ENCODE data around the gene NUDT3.

NUDT3 gene

DNA sequence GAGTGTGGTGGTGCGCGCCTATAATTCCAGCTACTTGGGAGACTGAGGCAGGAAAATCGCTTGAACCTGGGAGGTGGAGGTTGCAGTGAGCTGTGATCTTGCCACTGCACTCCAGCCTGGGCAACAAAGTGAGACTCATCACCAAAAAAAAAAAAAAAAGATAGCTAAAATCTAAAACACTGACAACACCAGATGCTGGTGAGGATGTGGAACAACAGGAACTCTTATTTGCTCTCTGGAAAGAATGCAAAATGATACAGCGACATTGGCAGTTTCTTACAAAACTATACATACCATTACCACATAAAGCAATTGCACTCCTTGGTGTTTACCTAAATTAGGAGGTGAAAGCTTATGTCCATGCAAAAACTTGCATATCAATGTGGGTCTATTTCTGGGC is 80.2 kb downstream of the NUDT3 start:
- TF ChIP-seq, protein P1, sequence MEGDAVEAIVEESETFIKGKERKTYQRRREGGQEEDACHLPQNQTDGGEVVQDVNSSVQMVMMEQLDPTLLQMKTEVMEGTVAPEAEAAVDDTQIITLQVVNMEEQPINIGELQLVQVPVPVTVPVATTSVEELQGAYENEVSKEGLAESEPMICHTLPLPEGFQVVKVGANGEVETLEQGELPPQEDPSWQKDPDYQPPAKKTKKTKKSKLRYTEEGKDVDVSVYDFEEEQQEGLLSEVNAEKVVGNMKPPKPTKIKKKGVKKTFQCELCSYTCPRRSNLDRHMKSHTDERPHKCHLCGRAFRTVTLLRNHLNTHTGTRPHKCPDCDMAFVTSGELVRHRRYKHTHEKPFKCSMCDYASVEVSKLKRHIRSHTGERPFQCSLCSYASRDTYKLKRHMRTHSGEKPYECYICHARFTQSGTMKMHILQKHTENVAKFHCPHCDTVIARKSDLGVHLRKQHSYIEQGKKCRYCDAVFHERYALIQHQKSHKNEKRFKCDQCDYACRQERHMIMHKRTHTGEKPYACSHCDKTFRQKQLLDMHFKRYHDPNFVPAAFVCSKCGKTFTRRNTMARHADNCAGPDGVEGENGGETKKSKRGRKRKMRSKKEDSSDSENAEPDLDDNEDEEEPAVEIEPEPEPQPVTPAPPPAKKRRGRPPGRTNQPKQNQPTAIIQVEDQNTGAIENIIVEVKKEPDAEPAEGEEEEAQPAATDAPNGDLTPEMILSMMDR (IDR thresholded peaks at IDR 0.05; ENCODE audit: insufficient read depth, low read depth, low read length, missing control alignments), result no peak
- H3K4me3 ChIP-seq (ENCODE audit: low read length), result no peak overlapping the region

DNA sequence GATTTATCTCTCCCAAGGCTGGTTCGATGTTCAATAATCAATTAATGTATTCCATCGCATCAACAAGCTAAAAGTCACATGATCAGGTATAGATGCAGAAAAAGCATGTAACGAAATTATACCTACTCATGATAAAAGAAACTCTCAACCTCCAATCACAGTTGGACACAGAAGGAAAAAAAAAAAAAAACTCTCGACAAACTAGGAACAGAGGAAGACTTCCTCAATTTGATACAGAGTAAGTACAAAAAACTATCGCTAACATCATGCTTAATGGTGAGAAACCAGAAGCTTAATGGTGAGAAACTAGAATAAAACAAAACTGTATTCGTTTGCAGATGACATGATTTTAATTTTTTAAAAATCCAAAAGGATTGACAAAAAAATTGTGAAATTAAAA is 81.7 kb downstream of the NUDT3 start:
- TF ChIP-seq, protein P1 (IDR thresholded peaks at IDR 0.05; ENCODE audit: insufficient read depth, low read depth, low read length, missing control alignments), result no peak
- H3K4me3 ChIP-seq (ENCODE audit: low read length), result no peak overlapping the region
- DNase-seq (ENCODE audit: low read depth), result no peak

More for the DNA sequence above, 80.2 kb downstream of the NUDT3 start:
- no peak for DNase-seq (ENCODE audit: low read depth)

DNA sequence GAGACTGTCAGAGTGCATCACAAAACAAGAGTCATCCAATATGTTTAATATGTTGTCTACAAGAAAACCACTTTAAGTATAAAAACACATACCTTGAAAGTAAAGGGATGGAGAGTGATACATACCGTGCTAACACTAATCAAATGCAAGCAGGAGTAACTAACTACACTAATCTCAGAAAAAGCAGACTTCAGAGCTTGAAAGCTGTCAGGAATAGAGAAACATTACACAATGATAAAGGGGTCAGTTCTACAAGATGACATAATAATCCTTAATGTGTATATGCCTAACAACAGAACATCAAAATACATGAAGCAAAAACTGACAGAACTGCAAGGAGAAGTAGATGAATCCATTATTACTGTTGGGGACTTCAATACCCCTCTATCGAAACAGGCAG is 84.0 kb downstream of the NUDT3 start:
- TF ChIP-seq, protein P1 (IDR thresholded peaks at IDR 0.05; ENCODE audit: insufficient read depth, low read depth, low read length, missing control alignments), result no peak
- DNase-seq (ENCODE audit: low read depth), result no peak
- H3K4me3 ChIP-seq (ENCODE audit: low read length), result no peak overlapping the region

DNA sequence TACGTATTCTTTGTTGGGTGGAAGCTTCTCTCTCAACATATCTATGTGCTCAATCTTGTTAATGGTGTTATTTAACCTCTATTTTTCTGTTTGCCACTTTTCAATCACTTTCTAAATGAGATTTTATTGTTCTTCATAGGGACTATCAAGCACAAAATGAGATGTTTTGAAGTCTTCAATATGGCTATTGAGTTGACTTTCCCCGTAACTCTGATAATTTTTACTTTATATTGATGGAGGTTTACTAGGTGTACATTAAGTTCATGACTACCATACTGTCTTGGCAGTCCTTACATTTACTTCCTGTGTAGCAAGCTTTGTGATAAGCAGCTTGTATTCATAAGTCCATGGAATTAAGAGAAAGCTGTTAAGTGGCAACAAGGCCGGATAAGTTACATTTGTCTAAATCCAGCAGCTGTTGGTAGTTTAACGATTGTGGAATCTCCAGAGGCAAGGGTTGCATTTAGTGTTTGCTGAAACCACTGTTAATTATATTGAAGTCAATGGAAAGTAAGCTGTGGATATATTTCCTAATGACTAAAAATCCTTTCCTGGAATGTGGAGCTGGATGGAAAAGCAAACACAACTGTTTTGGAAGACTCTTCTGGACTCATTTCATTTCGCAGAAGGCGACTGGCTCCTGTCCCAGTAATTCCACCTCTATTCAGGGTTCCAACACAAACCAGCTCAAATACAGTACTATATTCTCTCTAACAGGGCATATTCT is 86.3 kb downstream of the NUDT3 start:
- no peak for DNase-seq (ENCODE audit: low read depth)
- H3K4me3 ChIP-seq (ENCODE audit: low read length), result no peak overlapping the region
- TF ChIP-seq, protein P1 (IDR thresholded peaks at IDR 0.05; ENCODE audit: insufficient read depth, low read depth, low read length, missing control alignments), result no peak

DNA sequence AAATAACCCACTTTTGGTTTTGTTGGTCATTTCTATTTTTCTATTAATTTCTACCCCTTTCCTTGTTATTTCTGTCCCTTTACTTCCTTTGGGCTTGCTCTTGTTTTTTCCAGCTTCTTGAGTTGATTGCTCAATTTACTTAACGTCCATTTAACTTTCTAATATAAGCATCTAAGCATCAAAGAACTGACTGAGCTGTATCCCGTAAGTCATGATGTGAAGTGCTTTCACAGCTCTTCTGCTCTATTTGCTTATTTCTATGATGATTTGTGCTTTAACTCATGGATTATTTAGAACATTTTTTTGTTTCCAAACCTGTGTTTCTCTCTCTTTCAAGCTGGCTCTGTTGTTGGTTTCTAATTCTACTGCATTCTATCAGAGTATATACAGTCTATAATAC is 87.0 kb downstream of the NUDT3 start:
- no peak for DNase-seq (ENCODE audit: low read depth)
- TF ChIP-seq, protein P1 (IDR thresholded peaks at IDR 0.05; ENCODE audit: insufficient read depth, low read depth, low read length, missing control alignments), result no peak
- H3K4me3 ChIP-seq (ENCODE audit: low read length), result no peak overlapping the region

DNA sequence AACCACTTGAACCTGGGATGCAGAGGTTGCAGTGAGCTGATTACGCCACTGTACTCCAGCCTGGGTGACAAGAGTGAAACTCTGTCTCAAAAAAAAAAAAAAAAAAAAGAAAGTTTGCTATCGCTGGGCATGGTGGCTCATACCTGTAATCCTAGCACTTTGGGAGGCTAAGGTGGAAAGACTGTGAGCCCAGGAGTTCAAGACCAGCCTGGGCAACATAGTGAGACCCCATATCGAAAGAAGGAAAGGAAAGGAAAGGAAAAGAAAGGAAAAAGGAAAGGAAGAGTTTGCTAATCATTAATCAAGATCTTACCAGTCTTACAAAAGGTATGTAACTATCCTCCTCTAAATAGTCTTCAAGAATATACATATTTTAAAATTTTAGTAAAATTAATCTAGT is 88.3 kb downstream of the NUDT3 start:
- TF ChIP-seq, protein P1 (IDR thresholded peaks at IDR 0.05; ENCODE audit: insufficient read depth, low read depth, low read length, missing control alignments), result no peak
- no peak overlapping the region for H3K4me3 ChIP-seq (ENCODE audit: low read length)
- no peak for DNase-seq (ENCODE audit: low read depth)

DNA sequence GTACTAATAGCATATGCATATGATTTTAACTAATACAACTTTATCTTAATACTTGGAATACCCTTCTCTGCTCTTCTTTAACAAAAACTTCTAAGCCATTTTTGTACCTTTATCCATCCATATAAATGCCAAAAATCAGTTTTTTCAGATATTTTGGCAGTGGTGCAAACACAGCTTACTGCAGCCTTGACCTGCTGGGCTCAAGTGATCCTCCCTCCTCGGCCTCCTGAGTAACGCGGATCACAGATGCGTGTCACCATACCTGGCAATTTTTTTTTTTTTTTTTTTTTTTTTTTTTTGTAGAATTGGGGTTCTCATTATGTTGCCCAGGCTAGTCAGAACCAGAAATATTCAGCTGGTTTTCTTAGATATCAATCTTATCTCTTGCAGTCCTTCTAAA is 89.5 kb downstream of the NUDT3 start:
- DNase-seq (ENCODE audit: low read depth), result no peak
- H3K4me3 ChIP-seq (ENCODE audit: low read length), result no peak overlapping the region
- TF ChIP-seq, protein P1 (IDR thresholded peaks at IDR 0.05; ENCODE audit: insufficient read depth, low read depth, low read length, missing control alignments), result no peak
